Measurements from ENCODE around the gene HS6ST2. TPM values are rescaled to one million over a fixed set of nuclear protein-coding genes. Genes with fewer than 3 reads are reported as not detected.

HS6ST2 gene
- total RNA-seq, 1 donor = not detected

DNA sequence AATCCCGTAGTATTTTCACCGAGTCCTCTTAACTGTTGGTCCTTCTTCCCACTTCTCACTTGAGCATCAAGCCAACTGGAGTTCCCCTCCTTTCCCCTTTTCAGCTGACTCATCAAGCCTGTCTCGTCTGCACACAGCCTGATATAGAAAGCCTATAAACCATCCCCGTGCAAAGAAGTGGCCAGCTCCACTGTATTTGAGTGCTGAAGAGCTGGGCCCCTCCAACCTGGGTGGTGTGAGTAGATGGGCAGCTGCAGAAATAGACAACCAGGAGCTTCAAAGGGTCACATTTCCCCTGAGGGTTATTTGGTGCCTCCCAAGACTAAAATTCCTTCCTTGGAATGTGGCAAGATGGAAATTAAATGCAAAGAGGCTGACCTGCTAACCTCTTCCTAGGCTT, 199.7 kb downstream of the HS6ST2 start:
- no peak for DNase-seq (ENCODE audit: insufficient read length, low spot score, missing footprints)
- no peaks in the 10 kb centered on the region for H3K36me3 ChIP-seq (ENCODE audit: insufficient read depth, low read length)
- H3K4me1 ChIP-seq (ENCODE audit: insufficient read depth, low read length) = no peaks in the 10 kb centered on the region
- H3K79me2 ChIP-seq (ENCODE audit: insufficient read depth, low read length) = no peaks in the 10 kb centered on the region
- H2AFZ ChIP-seq (ENCODE audit: low read length) = no peak overlapping the region
- no peaks in the 10 kb centered on the region for H4K20me1 ChIP-seq (ENCODE audit: insufficient read depth, low read length)
- H3K27me3 ChIP-seq (ENCODE audit: insufficient read depth, low read length) = no peaks in the 10 kb centered on the region
- TF ChIP-seq, protein P1, sequence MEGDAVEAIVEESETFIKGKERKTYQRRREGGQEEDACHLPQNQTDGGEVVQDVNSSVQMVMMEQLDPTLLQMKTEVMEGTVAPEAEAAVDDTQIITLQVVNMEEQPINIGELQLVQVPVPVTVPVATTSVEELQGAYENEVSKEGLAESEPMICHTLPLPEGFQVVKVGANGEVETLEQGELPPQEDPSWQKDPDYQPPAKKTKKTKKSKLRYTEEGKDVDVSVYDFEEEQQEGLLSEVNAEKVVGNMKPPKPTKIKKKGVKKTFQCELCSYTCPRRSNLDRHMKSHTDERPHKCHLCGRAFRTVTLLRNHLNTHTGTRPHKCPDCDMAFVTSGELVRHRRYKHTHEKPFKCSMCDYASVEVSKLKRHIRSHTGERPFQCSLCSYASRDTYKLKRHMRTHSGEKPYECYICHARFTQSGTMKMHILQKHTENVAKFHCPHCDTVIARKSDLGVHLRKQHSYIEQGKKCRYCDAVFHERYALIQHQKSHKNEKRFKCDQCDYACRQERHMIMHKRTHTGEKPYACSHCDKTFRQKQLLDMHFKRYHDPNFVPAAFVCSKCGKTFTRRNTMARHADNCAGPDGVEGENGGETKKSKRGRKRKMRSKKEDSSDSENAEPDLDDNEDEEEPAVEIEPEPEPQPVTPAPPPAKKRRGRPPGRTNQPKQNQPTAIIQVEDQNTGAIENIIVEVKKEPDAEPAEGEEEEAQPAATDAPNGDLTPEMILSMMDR (IDR thresholded peaks at IDR 0.05; ENCODE audit: extremely low read depth, low read depth, low read length) = no peak
- H3K27ac ChIP-seq (ENCODE audit: low read depth, low read length) = no peak overlapping the region
- no peak overlapping the region for H3K4me2 ChIP-seq (ENCODE audit: insufficient read depth, low read length)
- H3K9me3 ChIP-seq (ENCODE audit: low read depth, low read length) = no peaks in the 10 kb centered on the region
- H3K4me3 ChIP-seq (ENCODE audit: insufficient read depth, low read length) = no peak overlapping the region

DNA sequence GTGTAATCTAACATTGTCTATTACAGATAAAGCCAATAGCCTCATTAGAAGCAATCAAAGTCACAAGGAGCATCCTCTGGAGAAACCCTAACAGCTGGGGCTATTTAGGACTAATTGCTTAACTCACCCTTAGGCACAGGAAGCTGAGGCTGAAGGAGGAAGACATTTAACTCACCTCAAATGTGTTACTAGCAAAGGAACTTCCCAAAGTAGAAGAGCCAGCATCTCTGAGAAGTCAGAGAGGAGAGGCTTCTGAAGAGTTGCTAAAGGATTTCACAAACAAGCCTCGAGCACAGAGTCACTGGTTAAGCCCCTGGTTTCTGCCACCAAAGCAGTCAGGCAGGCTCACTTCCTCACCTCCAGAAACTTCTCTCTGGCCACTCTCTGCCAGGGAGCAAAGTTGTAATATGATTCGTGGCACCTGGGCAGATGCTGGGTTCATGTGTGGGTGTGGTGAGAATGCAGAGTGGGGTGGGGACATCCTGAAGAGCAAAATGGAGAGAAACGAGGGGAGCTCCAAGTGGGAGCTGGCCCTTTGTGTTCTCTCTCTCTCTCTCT, 201.3 kb downstream of the HS6ST2 start:
- H3K9me3 ChIP-seq (ENCODE audit: low read depth, low read length) = no peaks in the 10 kb centered on the region
- no peaks in the 10 kb centered on the region for H3K36me3 ChIP-seq (ENCODE audit: insufficient read depth, low read length)
- TF ChIP-seq, protein P1 (IDR thresholded peaks at IDR 0.05; ENCODE audit: extremely low read depth, low read depth, low read length) = no peak
- H3K79me2 ChIP-seq (ENCODE audit: insufficient read depth, low read length) = no peaks in the 10 kb centered on the region
- no peak overlapping the region for H3K27ac ChIP-seq (ENCODE audit: low read depth, low read length)
- H2AFZ ChIP-seq (ENCODE audit: low read length) = no peak overlapping the region
- H4K20me1 ChIP-seq (ENCODE audit: insufficient read depth, low read length) = no peaks in the 10 kb centered on the region
- H3K4me3 ChIP-seq (ENCODE audit: insufficient read depth, low read length) = no peak overlapping the region
- no peak for DNase-seq (ENCODE audit: insufficient read length, low spot score, missing footprints)
- H3K4me1 ChIP-seq (ENCODE audit: insufficient read depth, low read length) = no peaks in the 10 kb centered on the region
- H3K27me3 ChIP-seq (ENCODE audit: insufficient read depth, low read length) = no peaks in the 10 kb centered on the region
- H3K4me2 ChIP-seq (ENCODE audit: insufficient read depth, low read length) = no peak overlapping the region

DNA sequence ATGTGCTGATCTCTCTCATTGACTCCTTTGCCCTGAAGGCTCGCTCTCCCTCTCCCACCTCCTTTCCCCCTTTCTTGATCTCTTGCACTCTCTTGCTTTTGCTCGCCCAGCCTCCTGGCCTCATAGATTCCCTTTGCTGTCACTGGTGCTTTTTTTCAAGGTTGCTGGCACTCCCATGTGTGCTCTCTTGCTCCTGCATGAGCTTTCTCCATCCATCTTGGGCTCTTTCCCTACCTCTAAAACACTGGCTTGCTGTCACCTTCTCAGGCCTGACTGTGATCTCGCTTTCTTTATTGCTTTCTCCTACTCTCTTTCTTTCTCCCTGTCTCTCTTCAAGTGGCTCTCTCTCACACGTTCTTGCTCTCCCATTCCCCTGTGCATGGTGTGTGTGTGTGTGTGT, 202.0 kb downstream of the HS6ST2 start:
- no peak overlapping the region for H3K4me3 ChIP-seq (ENCODE audit: insufficient read depth, low read length)
- no peak overlapping the region for H2AFZ ChIP-seq (ENCODE audit: low read length)
- no peaks in the 10 kb centered on the region for H3K36me3 ChIP-seq (ENCODE audit: insufficient read depth, low read length)
- H3K4me1 ChIP-seq (ENCODE audit: insufficient read depth, low read length) = no peaks in the 10 kb centered on the region
- no peaks in the 10 kb centered on the region for H3K9me3 ChIP-seq (ENCODE audit: low read depth, low read length)
- H3K27ac ChIP-seq (ENCODE audit: low read depth, low read length) = no peak overlapping the region
- H3K4me2 ChIP-seq (ENCODE audit: insufficient read depth, low read length) = no peak overlapping the region
- no peaks in the 10 kb centered on the region for H4K20me1 ChIP-seq (ENCODE audit: insufficient read depth, low read length)
- H3K79me2 ChIP-seq (ENCODE audit: insufficient read depth, low read length) = no peaks in the 10 kb centered on the region
- no peaks in the 10 kb centered on the region for H3K27me3 ChIP-seq (ENCODE audit: insufficient read depth, low read length)
- DNase-seq (ENCODE audit: insufficient read length, low spot score, missing footprints) = no peak
- TF ChIP-seq, protein P1 (IDR thresholded peaks at IDR 0.05; ENCODE audit: extremely low read depth, low read depth, low read length) = no peak

DNA sequence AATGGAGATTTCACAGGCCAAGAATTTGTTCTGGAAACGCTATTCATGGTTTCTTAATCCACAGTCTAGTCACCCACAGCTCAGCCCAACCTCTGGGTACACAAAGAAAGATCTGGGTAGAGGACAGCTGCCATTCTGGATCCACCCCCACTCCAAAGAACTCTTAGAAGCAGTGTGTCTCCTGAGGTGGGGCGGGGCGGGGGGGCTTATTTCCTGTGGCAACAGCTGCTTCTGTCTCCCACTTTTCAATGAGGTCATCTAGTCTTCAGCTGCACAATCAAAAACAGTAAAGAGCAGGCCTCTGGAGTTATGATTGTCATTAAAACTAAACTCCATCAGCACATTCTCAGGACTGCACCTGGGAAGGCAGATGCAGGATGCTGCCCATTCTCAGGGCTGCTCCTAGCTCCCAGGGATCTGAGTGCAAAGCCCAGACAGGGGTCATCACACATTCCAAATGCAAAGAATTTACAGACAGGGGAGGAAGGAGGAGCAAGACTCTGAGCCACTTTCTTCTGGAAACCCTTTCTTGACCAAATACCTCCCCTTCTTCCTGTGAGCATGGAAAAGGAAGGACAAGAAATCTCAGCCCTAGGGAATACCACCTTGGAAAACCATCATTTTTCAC, 207.3 kb downstream of the HS6ST2 start:
- DNase-seq (ENCODE audit: insufficient read length, low spot score, missing footprints) = no peak
- no peak overlapping the region for H2AFZ ChIP-seq (ENCODE audit: low read length)
- no peaks in the 10 kb centered on the region for H3K9me3 ChIP-seq (ENCODE audit: low read depth, low read length)

More for the DNA sequence above, 207.3 kb downstream of the HS6ST2 start:
- Histone ChIP-seq H3K4me1 (ENCODE audit: insufficient read depth, low read length) (no peaks in the 10 kb centered on the region), H3K4me2 (ENCODE audit: insufficient read depth, low read length) (no peak overlapping the region), H3K4me3 (ENCODE audit: insufficient read depth, low read length) (no peak overlapping the region), H4K20me1 (ENCODE audit: insufficient read depth, low read length) (no peaks in the 10 kb centered on the region), H3K36me3 (ENCODE audit: insufficient read depth, low read length) (no peaks in the 10 kb centered on the region), H3K27me3 (ENCODE audit: insufficient read depth, low read length) (peaks cover 2% of the 10 kb centered on the region), H3K79me2 (ENCODE audit: insufficient read depth, low read length) (no peaks in the 10 kb centered on the region), H3K27ac (ENCODE audit: low read depth, low read length) (no peak overlapping the region)
- TF ChIP-seq, protein P1 (IDR thresholded peaks at IDR 0.05; ENCODE audit: extremely low read depth, low read depth, low read length) = no peak
